ENCODE data around the gene DPP9. TPM values are rescaled to one million over a fixed set of nuclear protein-coding genes. Genes with fewer than 3 reads are reported as not detected.
A peak's percentile ranks its signal among the peaks of the same experiment; 100 is the strongest.

Gene DPP9
- polyA plus RNA-seq, 3 donors, result 12.6 to 23.8 (median 13.9) TPM

DNA sequence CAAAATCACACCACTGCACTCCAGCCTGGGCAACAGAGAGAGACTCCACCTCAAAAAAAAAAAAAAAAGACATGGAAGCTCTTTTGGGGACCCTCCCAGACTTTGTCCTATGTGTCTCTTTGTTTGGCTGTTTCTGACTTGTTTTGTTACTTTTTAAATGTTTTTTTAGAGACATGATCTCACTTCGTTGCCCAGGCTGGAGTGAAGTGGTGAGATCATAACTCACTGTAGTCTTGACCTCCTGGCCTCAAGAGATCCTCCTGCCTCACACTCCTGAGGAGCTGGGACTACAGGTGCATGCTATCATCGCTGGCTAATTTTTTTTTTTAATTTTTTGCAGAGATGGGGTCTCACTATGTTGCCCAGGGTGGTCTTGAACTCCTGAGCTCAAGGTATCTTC lies 16.4 kb upstream of the DPP9 start:
- Histone ChIP-seq H3K4me3 (replicated peaks in 1 of 3; ENCODE audit: low read depth in 2 of 3, low read length in 3 of 3) (no peak overlapping the region), H4K20me1 (ENCODE audit: insufficient read depth, low read length) (no peaks in the 10 kb centered on the region), H3K79me2 (ENCODE audit: insufficient read depth, low read length) (no peaks in the 10 kb centered on the region), H3K4me1 (ENCODE audit: control insufficient read depth in 1 of 2, insufficient read depth in 2 of 2, low read length in 2 of 2) (no peaks in the 10 kb centered on the region), H3K9me3 (replicated peaks in 1 of 2; ENCODE audit: control insufficient read depth in 1 of 2, insufficient read depth in 1 of 2, low read length in 2 of 2) (no peaks in the 10 kb centered on the region), H3K36me3 (replicated peaks in 1 of 2; ENCODE audit: control insufficient read depth in 1 of 2, insufficient read depth in 2 of 2, low read length in 2 of 2) (no peaks in the 10 kb centered on the region), H3K27me3 (ENCODE audit: control insufficient read depth in 2 of 2, insufficient read depth in 2 of 2, low read length in 2 of 2) (peaks cover 2 to 17% of the 10 kb centered on the region in 2 donors), H3K9ac (ENCODE audit: insufficient read depth, low read length, poor library complexity, severe bottlenecking) (no peak overlapping the region), H2AFZ (ENCODE audit: insufficient read depth, low read depth, low read length, poor library complexity, severe bottlenecking) (no peak overlapping the region), H3K4me2 (replicated peaks; ENCODE audit: extremely low read depth, low read length, poor library complexity, severe bottlenecking) (no peak overlapping the region), H3K27ac (ENCODE audit: low read depth in 1 of 2, low read length in 2 of 2) (no peak overlapping the region)
- H3K4me3 Mint-ChIP-seq, result no peak overlapping the region
- H3K4me1 Mint-ChIP-seq, result peaks cover 8% of the 10 kb centered on the region
- WGBS (ENCODE audit: insufficient coverage), result no CpG with 5 or more reads among the region's 2 CpGs
- TF ChIP-seq, protein P1, sequence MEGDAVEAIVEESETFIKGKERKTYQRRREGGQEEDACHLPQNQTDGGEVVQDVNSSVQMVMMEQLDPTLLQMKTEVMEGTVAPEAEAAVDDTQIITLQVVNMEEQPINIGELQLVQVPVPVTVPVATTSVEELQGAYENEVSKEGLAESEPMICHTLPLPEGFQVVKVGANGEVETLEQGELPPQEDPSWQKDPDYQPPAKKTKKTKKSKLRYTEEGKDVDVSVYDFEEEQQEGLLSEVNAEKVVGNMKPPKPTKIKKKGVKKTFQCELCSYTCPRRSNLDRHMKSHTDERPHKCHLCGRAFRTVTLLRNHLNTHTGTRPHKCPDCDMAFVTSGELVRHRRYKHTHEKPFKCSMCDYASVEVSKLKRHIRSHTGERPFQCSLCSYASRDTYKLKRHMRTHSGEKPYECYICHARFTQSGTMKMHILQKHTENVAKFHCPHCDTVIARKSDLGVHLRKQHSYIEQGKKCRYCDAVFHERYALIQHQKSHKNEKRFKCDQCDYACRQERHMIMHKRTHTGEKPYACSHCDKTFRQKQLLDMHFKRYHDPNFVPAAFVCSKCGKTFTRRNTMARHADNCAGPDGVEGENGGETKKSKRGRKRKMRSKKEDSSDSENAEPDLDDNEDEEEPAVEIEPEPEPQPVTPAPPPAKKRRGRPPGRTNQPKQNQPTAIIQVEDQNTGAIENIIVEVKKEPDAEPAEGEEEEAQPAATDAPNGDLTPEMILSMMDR (IDR thresholded peaks at IDR 0.05), result no peak
- DNase-seq, result no peak
- no peaks in the 10 kb centered on the region for H3K36me3 Mint-ChIP-seq
- H3K27me3 Mint-ChIP-seq (ENCODE audit: low read depth in 3 of 3), result peaks cover 19 to 42% (median 33%) of the 10 kb centered on the region in 3 donors
- intact Hi-C loops (cut with micrococcal nuclease), result no loop called here
- peaks cover 0 to 4% (median 0%) of the 10 kb centered on the region in 7 donors for H3K9me3 Mint-ChIP-seq
- peak overlapping the region in 1 of 7 donors; percentile 30 for H3K27ac Mint-ChIP-seq

DNA sequence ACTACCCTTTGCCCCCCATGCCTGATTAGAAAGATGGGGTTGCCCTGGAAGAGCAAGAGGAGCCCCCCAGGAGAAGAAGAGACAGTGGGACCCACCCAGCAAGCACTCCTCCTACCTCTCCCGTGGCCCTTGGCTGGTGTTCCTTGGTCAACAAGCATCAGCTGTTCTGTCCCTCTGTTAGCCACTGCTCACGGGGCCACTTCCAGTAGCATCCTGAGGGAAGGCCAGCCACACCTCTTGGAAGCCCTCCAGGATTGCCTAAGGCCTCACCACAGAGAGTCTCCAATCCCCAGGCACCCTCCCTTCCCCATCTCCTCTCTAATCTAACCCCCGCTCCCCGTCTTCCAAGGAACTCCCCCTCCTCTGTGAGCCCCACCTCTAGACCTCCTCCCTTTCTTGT lies 15.1 kb upstream of the DPP9 start:
- WGBS (ENCODE audit: insufficient coverage), result 60% methylated on average over 3 of the region's 4 CpGs
- Mint-ChIP-seq H3K27ac (no peak overlapping the region), H3K36me3 (no peaks in the 10 kb centered on the region)

More for the DNA sequence above, 15.1 kb upstream of the DPP9 start:
- intact Hi-C loops (cut with micrococcal nuclease), result loop anchor here in 1 of 2 donors (10.0 kb wide), 1 partner anchor 176 kb away; no protein-coding TSS in a partner anchor
- no peaks in the 10 kb centered on the region for H3K9me3 ChIP-seq (replicated peaks in 1 of 2; ENCODE audit: control insufficient read depth in 1 of 2, insufficient read depth in 1 of 2, low read length in 2 of 2)
- H3K79me2 ChIP-seq (ENCODE audit: insufficient read depth, low read length), result no peaks in the 10 kb centered on the region
- no peak overlapping the region for H2AFZ ChIP-seq (ENCODE audit: insufficient read depth, low read depth, low read length, poor library complexity, severe bottlenecking)
- peaks cover 5% of the 10 kb centered on the region for H3K4me1 Mint-ChIP-seq
- no peak overlapping the region for H3K4me2 ChIP-seq (replicated peaks; ENCODE audit: extremely low read depth, low read length, poor library complexity, severe bottlenecking)
- no peak overlapping the region for H3K9ac ChIP-seq (ENCODE audit: insufficient read depth, low read length, poor library complexity, severe bottlenecking)
- no peak overlapping the region for H3K4me3 Mint-ChIP-seq
- TF ChIP-seq, protein P1 (IDR thresholded peaks at IDR 0.05), result no peak
- H3K36me3 ChIP-seq (replicated peaks in 1 of 2; ENCODE audit: control insufficient read depth in 1 of 2, insufficient read depth in 2 of 2, low read length in 2 of 2), result no peaks in the 10 kb centered on the region
- H3K9me3 Mint-ChIP-seq, result peaks cover 0 to 2% (median 0%) of the 10 kb centered on the region in 7 donors
- DNase-seq, result no peak
- no peaks in the 10 kb centered on the region for H3K4me1 ChIP-seq (ENCODE audit: control insufficient read depth in 1 of 2, insufficient read depth in 2 of 2, low read length in 2 of 2)
- no peak overlapping the region for H3K4me3 ChIP-seq (replicated peaks in 1 of 3; ENCODE audit: low read depth in 2 of 3, low read length in 3 of 3)
- no peak overlapping the region for H3K27ac ChIP-seq (ENCODE audit: low read depth in 1 of 2, low read length in 2 of 2)
- no peaks in the 10 kb centered on the region for H4K20me1 ChIP-seq (ENCODE audit: insufficient read depth, low read length)
- H3K27me3 Mint-ChIP-seq (ENCODE audit: low read depth in 3 of 3), result peaks cover 17 to 39% (median 38%) of the 10 kb centered on the region in 3 donors
- peaks cover 2 to 17% of the 10 kb centered on the region in 2 donors for H3K27me3 ChIP-seq (ENCODE audit: control insufficient read depth in 2 of 2, insufficient read depth in 2 of 2, low read length in 2 of 2)

Data from CD14-positive monocyte (primary cell).